K562 treated with DMSO at 1 percent for 4 hours (cell line): ENCODE data around the gene SLC8B1. TPM values are rescaled to one million over a fixed set of nuclear protein-coding genes. Genes with fewer than 3 reads are reported as not detected.

Experiments
- total RNA-seq: library from RNA; unstranded; fragments of 300-600 nt; gene quantifications from 2 replicates; pipeline ENCODE4 v1.2.3, GENCODE V29; 2022; ENCODE audit not compliant: insufficient read depth

SLC8B1 gene
- total RNA-seq = 27.0 and 35.2 TPM in 2 replicates

DNA sequence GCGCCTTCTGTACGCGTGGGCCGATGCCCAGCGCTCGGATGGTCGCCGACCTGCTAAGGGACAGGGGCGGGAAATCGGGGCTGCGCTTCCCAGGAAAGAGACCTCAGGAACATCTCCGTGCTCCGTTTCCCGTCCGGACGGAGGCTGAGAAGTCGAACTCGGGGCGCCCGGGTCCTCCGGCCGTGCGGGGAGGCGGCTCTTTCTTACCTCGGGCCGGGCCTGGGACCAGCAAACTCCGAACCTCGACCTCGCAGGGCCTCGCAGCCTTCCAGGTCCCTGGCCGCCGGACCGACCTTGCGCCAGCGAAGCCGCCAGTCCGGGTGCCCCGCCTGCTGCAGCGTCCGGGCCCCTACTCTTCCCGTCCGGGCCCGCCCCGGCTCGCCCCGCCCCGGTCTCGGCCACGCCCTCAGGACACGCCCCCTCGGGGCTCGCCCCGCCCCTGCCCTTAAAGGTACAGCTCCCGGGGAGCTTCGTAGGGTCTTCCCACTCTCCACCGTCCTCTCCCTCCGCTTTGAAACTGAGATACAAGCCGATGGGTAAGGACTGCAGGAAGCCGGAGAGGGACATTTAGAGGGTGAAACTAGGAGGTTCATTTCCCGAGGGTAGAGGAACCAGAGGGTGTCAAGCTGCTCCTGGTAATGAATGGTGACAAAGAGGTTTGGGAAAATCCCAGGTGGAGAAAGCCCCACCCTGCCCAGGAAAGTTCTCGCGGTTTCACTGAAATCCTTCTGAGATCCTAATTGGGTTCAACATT, at the start of gene SLC8B1:
Gene SLC8B1, minus strand, starts transcription at position 324 of the 754 bp plus-strand sequence. CDS start 2,231 bp downstream, outside the sequence.

GRCh38 chr12:113358381-113359132, 23.6 kb upstream of the SLC8B1 start, which contains the start of gene PLBD2:
PLBD2 (plus strand) TSS chr12:113358587; CDS start chr12:113358601, 14 bp downstream.

Other genes starting within 250 kb of the SLC8B1 start
- not detected in 2 replicates for gene RASAL1, start 199.3 kb downstream of the SLC8B1 start, total RNA-seq
- gene CFAP73, start 185.4 kb downstream of the SLC8B1 start, total RNA-seq = 0.47 TPM in 1 of 2 replicates, not detected in the other
- gene DDX54, start 149.6 kb downstream of the SLC8B1 start, total RNA-seq = 70.7 and 79.5 TPM in 2 replicates
- gene RITA1, start 149.4 kb downstream of the SLC8B1 start, total RNA-seq = 27.0 and 29.0 TPM in 2 replicates
- 25.6 and 35.8 TPM in 2 replicates for gene TPCN1, start 113.6 kb downstream of the SLC8B1 start, total RNA-seq
- 41.4 and 43.2 TPM in 2 replicates for gene PLBD2, start 23.5 kb upstream of the SLC8B1 start, total RNA-seq
- gene SDS, start 68.8 kb upstream of the SLC8B1 start, total RNA-seq = 1.2 and 1.8 TPM in 2 replicates
- gene SDSL, start 87.3 kb upstream of the SLC8B1 start, total RNA-seq = 12.5 and 22.2 TPM in 2 replicates
- gene LHX5, start 136.8 kb upstream of the SLC8B1 start, total RNA-seq = 0.19 TPM in 1 of 2 replicates, not detected in the other